AG09319 (cell line): ENCODE results near the gene PLRG1.

ENCODE experiments used
- DNase-seq: peaks from one replicate; pipeline ENCODE4 v3.0.0-alpha.2; 2010; ENCODE audit warnings: low read depth; ENCODE audit errors: extremely low read depth
- TF ChIP-seq, protein P1 (sequence below): IDR thresholded peaks from 2 replicates; pipeline ENCODE4 v1.5.1; 2011; ENCODE audit warnings: low read depth, mild to moderate bottlenecking, inconsistent platforms, low read length, moderate library complexity

PLRG1 gene

DNA sequence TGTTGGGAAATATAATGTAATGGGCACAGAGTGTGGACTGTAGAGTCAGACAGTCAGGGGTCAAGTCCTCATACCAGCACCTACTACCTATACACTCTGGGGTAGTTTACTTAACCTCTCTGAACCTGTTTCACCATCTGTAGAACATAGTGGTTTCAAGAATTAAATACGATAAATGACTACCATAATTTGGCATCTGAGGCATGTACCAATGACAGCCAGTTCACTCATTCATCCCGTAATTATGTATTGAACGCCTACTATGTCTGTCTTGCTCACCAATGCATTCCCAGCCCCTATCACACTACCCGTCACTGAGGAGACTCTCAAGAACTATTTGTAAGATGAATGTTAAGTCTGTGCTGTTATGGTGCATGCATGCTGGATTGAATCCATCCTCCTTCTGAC is 10.6 kb upstream of the PLRG1 start:
- no peak for DNase-seq
- TF ChIP-seq, protein P1, sequence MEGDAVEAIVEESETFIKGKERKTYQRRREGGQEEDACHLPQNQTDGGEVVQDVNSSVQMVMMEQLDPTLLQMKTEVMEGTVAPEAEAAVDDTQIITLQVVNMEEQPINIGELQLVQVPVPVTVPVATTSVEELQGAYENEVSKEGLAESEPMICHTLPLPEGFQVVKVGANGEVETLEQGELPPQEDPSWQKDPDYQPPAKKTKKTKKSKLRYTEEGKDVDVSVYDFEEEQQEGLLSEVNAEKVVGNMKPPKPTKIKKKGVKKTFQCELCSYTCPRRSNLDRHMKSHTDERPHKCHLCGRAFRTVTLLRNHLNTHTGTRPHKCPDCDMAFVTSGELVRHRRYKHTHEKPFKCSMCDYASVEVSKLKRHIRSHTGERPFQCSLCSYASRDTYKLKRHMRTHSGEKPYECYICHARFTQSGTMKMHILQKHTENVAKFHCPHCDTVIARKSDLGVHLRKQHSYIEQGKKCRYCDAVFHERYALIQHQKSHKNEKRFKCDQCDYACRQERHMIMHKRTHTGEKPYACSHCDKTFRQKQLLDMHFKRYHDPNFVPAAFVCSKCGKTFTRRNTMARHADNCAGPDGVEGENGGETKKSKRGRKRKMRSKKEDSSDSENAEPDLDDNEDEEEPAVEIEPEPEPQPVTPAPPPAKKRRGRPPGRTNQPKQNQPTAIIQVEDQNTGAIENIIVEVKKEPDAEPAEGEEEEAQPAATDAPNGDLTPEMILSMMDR: no peak

DNA sequence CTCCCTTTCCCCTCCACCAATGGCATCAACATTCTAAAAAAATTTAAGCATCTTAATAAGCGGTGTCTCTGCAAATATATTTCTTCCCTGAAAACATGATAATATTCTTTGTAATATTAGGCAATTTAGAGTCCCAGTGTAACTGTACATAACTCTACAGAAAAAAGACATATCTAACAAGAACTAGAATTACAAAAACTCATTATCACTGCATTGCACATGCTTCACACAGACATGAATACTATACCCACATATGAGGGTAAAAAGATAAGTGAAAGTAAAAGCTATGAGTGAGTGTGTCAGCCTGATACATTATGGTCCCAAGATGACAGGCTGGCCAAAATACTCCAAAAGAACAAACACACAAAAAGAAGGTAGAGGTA is 10.2 kb upstream of the PLRG1 start:
- no peak for DNase-seq
- TF ChIP-seq, protein P1: no peak

DNA sequence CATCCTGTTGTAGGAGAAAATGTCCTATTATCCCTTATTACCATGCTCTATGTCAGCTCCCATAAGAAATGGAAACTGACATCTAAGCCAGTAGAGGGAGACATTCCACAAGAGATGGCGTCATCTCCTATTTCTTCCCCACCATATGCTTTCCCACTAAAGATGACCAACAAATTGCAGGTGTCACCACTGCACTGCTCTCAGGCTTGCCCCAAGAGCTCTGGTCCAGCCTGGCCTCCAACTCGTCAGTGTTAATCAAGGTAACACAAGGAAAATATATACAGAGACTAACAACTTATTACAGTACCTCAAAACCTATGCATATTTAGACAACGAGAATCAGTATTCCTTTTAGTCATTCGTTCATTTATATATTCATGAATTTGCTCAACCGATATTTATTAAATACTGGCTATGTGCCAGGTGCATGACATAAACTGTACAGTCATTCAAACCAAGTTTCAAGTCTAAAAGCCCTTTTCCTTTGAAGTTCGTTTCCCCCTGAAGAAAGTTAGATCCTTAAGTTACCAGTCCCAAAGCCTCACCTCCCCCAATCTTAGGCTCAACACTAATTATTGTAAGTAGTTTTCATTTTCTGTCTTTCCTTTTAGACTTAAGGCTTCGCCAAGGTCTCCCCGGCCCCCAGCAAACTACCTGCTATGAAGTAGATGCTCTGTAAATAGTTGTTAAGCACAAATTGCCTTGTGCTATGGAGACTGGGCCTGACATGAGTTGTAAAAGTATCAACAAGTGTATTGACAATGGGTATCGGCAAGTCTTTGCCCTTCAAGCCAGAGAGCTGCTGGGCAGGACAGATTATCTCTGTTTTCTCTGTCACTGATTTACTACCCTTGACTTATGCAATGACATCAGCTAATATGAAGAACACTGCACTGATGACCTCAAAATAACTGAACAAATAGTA is 9.6 kb upstream of the PLRG1 start:
- TF ChIP-seq, protein P1: peak; percentile 45
- no peak for DNase-seq

DNA sequence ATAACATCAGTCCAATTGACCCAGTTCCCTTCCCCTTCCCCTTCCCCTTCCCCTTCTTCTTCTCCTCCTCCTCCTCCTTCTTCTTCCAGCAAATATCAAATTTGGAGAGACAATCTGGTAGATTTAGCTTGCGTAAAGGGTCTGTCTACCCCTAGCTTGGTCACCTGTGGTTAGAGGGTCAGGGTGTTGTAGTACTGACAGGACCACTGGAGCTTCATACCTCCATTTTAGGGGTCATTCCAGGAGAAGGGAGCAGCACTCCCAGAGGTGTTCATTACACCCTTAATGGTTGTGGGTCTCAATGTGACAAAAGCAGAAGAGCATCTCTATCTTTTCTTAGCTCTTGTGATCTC is 8.9 kb upstream of the PLRG1 start:
- TF ChIP-seq, protein P1: no peak
- DNase-seq: no peak

DNA sequence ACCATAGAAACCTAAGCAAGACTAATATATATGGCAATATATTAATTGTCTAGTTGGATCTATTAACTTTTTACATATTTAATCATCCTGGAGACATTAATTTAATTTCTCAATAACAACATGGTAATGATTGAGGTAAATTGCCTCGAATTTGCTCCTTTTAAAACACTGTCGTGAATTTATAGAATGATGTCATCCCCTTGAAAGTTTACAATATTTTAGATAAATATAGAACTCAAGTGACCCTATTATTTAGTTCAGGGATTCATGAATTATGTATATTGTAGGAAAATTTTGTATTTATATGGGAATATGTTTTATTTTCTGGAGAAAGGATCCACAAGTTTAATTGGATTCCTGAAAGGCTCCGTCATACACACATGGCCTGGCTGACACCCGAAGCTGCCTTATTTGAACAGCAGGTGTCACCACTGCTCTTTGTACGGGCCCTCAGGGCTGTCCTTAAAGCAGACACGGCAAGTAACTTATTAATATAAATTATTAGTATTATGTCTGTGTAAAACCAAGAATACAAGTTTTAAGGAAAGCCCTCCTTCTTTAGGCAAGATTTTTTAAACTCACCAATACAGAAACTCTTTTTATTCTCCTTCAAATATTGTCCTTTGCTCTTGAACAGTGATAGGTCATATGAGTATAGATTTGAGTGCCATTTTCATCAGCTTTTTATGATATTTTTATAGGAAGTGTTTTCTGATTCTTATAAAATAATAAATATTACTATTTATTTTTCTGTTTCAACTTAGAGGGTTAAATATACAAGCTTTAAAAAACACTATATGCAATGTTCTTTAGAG is 1.9 kb upstream of the PLRG1 start:
- DNase-seq: peak; percentile 50
- TF ChIP-seq, protein P1: peak; percentile 82

DNA sequence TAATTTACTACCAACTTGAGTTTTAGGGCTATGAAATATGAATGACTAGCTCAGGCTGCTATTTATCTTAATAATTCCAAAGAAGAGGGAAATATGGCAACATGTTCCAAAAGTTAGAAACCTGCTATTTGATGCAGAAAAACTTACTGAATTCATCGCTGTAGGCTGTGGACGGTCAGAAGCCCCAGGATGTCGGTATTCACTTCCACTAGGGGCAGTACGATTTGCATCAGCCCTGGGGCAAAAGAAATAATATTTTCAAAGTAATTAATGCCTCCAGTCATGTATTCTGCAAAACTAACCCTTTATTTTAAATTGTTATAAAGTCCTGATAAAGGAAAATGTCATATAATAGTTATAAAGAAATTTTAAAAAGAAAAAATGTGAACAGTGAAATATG is 4.5 kb downstream of the PLRG1 start:
- TF ChIP-seq, protein P1: no peak
- DNase-seq: no peak
